ENCODE data around the gene RBPJ. TPM values are rescaled to one million over a fixed set of nuclear protein-coding genes. Genes with fewer than 3 reads are reported as not detected.

RBPJ gene
- total and polyA plus RNA-seq, 2 of the 8 experiments (the other 6 are each of a cell fraction or from before 2014, with no cell fraction given) = 65.5 to 217 TPM

DNA sequence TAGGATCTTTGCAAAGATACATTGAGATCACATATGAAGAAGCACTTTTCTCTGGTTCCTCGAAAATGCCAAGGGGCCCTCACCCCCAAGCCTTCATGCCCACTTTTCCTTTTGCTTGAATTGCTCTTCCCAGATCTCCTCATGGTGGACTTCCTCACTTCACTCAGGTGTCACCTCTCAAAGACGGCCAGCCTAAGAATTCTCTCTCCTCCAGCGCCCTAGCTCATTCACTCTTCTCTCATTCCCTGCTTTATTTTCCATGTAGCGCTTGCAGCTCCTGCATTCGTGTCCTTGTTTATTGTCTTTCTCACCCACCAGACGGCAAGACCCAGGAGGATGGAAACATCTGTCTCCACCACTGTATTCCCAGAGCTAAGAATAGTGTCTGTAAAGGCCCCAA, 136.6 kb downstream of the RBPJ start:
- DNase-seq (ENCODE audit: low read depth in 1 of 2, low spot score in 2 of 2) (no peak), FAIRE-seq (no peak)
- Histone ChIP-seq H3K79me2 (ENCODE audit: control insufficient read depth in 1 of 2, insufficient read depth in 2 of 2, low read length in 2 of 2) (no peaks in the 10 kb centered on the region), H4K8ac (ENCODE audit: extremely low read depth, insufficient read depth, low read length) (no peak overlapping the region), H3K23ac (ENCODE audit: insufficient read length) (no peak overlapping the region), H3K23me2 (ENCODE audit: low read depth, low read length) (no peaks in the 10 kb centered on the region), H3K4ac (replicated peaks; ENCODE audit: insufficient read length, low read depth, low read length) (no peak overlapping the region), H2BK20ac (ENCODE audit: low read length) (no peak overlapping the region), H2BK15ac (ENCODE audit: low read length) (no peak overlapping the region), H3K4me2 (ENCODE audit: insufficient read depth in 1 of 2, low read depth in 2 of 2, low read length in 2 of 2) (no peak overlapping the region), H2AK5ac (ENCODE audit: low read depth, low read length) (no peak overlapping the region), H2AFZ (ENCODE audit: low read length) (no peak overlapping the region), H3K14ac (ENCODE audit: insufficient read length) (no peak overlapping the region), H3K56ac (replicated peaks; ENCODE audit: insufficient read length, low read depth, low read length) (no peak overlapping the region), H3K4me3 (ENCODE audit: extremely low read depth in 1 of 4, insufficient read depth in 2 of 4, low read depth in 3 of 4, low read length in 4 of 4) (no peak overlapping the region), H2BK12ac (ENCODE audit: low read depth, low read length) (no peak overlapping the region), H4K91ac (replicated peaks; ENCODE audit: insufficient read length, low read length) (no peak overlapping the region), H3K4me1 (replicated peaks in 1 of 4; ENCODE audit: control insufficient read depth in 3 of 4, insufficient read depth in 4 of 4, low read length in 3 of 4) (peaks cover 4 to 7% (median 6%) of the 10 kb centered on the region in 4 experiments), H3K9me3 (ENCODE audit: insufficient read depth in 2 of 2, low read depth in 1 of 2, low read length in 1 of 2) (0 out of 4 replicates have a peak, but pooled peaks cover 0 to 2% of the 10 kb centered on the region in 2 experiments), H3K18ac (ENCODE audit: extremely low read depth, low read length) (no peak overlapping the region), H3K79me1 (ENCODE audit: low read depth, low read length) (no peaks in the 10 kb centered on the region), H2BK120ac (replicated peaks; ENCODE audit: low read depth, low read length) (no peak overlapping the region), H3K27ac (ENCODE audit: low read depth, low read length) (no peak overlapping the region), H3K36me3 (ENCODE audit: control insufficient read depth in 2 of 4, insufficient read depth in 4 of 4, low read length in 3 of 4) (no peaks in the 10 kb centered on the region), H3K27me3 (replicated peaks in 1 of 4; ENCODE audit: control insufficient read depth in 3 of 4, extremely low read depth in 1 of 4, insufficient read depth in 3 of 4, low read length in 3 of 4) (no peaks in the 10 kb centered on the region), H4K5ac (ENCODE audit: insufficient read length, low read depth, low read length) (no peak overlapping the region), H3K9ac (replicated peaks in 1 of 4; ENCODE audit: extremely low read depth in 1 of 4, low read depth in 3 of 4, low read length in 3 of 4) (no peak overlapping the region), H2BK5ac (ENCODE audit: low read depth, low read length) (no peak overlapping the region), H4K20me1 (replicated peaks in 1 of 2; ENCODE audit: control insufficient read depth in 1 of 2, insufficient read depth in 2 of 2, low read length in 2 of 2) (no peaks in the 10 kb centered on the region)
- no peak for TF ChIP-seq EP300 (IDR thresholded peaks at IDR 0.05; ENCODE audit: borderline replicate concordance in 1 of 2, low read depth in 2 of 2, low read length in 2 of 2)
- TF ChIP-seq NRF1 (IDR thresholded peaks at IDR 0.05; ENCODE audit: low read depth, low read length) = no peak
- TF ChIP-seq JUN (IDR thresholded peaks at IDR 0.05; ENCODE audit: low read depth, low read length) = no peak
- no peak for TF ChIP-seq HDAC6 (IDR thresholded peaks at IDR 0.05; ENCODE audit: low read depth, low read length)
- ChIA-PET POLR2A (ENCODE audit: partially characterized antibody) (no interaction called here), CTCF (ENCODE audit: partially characterized antibody) (interaction anchor here (0.9 to 5.7 kb wide), 9 partner anchors 17 to 427 kb away, joined by 3 to 73 read pairs (median 4); no protein-coding TSS in a partner anchor)
- WGBS, 2 experiments (ENCODE audit: extremely low coverage in 1 of 2, insufficient coverage in 1 of 2, insufficient read length in 1 of 2, insufficient replicate concordance in 2 of 2, low coverage in 1 of 2, low lambda C conversion rate in 2 of 2, missing lambda C conversion rate in 1 of 2) = 92% methylated on average over 6 of the region's 6 CpGs; no CpG with 5 or more reads in 1 of the 2 experiments

Data from H1 (cell line).